HEK293 (cell line): Measurements from ENCODE around the gene SLC40A1.

Experiments
- GFI1B ChIP-seq: fragments of 450-650 bp; formaldehyde crosslinking; IDR thresholded peaks from 2 replicates; pipeline ENCODE4 v1.5.1; 2016; ENCODE audit warnings: missing biosample characterization, missing genetic modification characterization
- KLF9 ChIP-seq: fragments of 450-650 bp; formaldehyde crosslinking; IDR thresholded peaks from 2 replicates; pipeline ENCODE4 v1.5.1; 2016; ENCODE audit warnings: missing biosample characterization, missing genetic modification characterization, low read depth
- ZNF121 ChIP-seq: fragments of 450-650 bp; formaldehyde crosslinking; IDR thresholded peaks from 2 replicates; pipeline ENCODE4 v1.5.1; 2016; ENCODE audit warnings: missing biosample characterization, missing genetic modification characterization
- ZNF626 ChIP-seq: fragments of 450-650 bp; sonication (Bioruptor Pico); formaldehyde crosslinking; IDR thresholded peaks from 2 replicates; pipeline ENCODE4 v1.5.1; 2018; ENCODE audit warnings: missing biosample characterization, missing genetic modification characterization, inconsistent platforms
- TF ChIP-seq, protein P1 (sequence below): sonication (generic); formaldehyde crosslinking; IDR thresholded peaks from 2 replicates; pipeline ENCODE4 v1.8.1; 2022; ENCODE audit warnings: mild to moderate bottlenecking, moderate library complexity, missing genetic modification reagents

DNA sequence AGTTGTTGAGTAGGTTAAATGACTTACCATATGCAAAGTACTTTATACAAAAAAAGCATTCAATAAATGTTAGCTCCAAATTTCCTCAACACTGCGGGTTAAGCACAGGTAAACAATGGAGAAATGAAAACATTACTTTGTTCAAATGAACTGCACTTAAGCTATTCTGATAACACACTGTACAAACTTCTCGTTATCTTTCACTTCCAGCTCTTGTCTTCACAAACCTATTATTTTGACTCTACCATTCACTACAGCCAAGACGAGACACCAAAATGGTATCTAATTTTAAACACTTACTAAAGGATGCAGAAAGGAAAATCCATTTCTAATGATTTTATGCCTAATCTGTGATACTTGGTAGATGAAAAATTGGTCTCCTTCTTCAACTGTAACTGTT is 43.8 kb downstream of the SLC40A1 start:
- no peak for TF ChIP-seq ZNF121 (tag by site-specific recombination)
- TF ChIP-seq KLF9 (tag by site-specific recombination) = no peak
- no peak for TF ChIP-seq GFI1B (tag by site-specific recombination)
- no peak for TF ChIP-seq ZNF626 (tag by site-specific recombination)
- TF ChIP-seq, protein P1, sequence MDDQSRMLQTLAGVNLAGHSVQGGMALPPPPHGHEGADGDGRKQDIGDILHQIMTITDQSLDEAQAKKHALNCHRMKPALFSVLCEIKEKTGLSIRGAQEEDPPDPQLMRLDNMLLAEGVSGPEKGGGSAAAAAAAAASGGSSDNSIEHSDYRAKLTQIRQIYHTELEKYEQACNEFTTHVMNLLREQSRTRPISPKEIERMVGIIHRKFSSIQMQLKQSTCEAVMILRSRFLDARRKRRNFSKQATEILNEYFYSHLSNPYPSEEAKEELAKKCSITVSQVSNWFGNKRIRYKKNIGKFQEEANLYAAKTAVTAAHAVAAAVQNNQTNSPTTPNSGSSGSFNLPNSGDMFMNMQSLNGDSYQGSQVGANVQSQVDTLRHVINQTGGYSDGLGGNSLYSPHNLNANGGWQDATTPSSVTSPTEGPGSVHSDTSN (CRISPR knock-in tag) = no peak
